ENCODE measurements around the gene TAS1R2.

GRCh38 chr1:18793164-18793563 lies 66.3 kb downstream of the TAS1R2 start:
- TF ChIP-seq REST (IDR thresholded peaks at IDR 0.05): no peak
- no peak for TF ChIP-seq CBX8 (IDR thresholded peaks at IDR 0.05)
- TF ChIP-seq CTCF (IDR thresholded peaks at IDR 0.05): no peak
- TF ChIP-seq EP300 (IDR thresholded peaks at IDR 0.05): no peak
- TF ChIP-seq POLR2A (IDR thresholded peaks at IDR 0.05; ENCODE audit: low read length): no peak
- no peak for TF ChIP-seq RCOR1 (IDR thresholded peaks at IDR 0.05; ENCODE audit: low read depth, low read length)
- TF ChIP-seq MAX (IDR thresholded peaks at IDR 0.05): no peak
- TF ChIP-seq ESRRA (IDR thresholded peaks at IDR 0.05; ENCODE audit: borderline replicate concordance, low read length): no peak
- no peak for TF ChIP-seq BCL3 (IDR thresholded peaks at IDR 0.05)
- TF ChIP-seq JUN (IDR thresholded peaks at IDR 0.05): no peak

Measured in A549 (cell line).